H1 (cell line): ENCODE measurements around the gene STIM1.

ENCODE experiments used
- CEBPB ChIP-seq: IDR thresholded peaks from 2 replicates; pipeline ENCODE4 v1.6.1; 2012; ENCODE audit warnings: low read depth, low read length
- RBBP5 ChIP-seq: IDR thresholded peaks from 2 replicates; pipeline ENCODE4 v1.7.1; 2012; ENCODE audit warnings: low read depth, mild to moderate bottlenecking, inconsistent platforms, low read length, moderate library complexity, borderline replicate concordance
- TF ChIP-seq, protein P1 (sequence below), 3 experiments: IDR thresholded peaks; 1 replicate in 2 of 3; 2 replicates in 1 of 3; pipeline versions ENCODE4 v1.5.1 to v1.6.1; 2011; ENCODE audit warnings: low read length in 3 of 3, mild to moderate bottlenecking in 3 of 3, inconsistent platforms in 2 of 3, low read depth in 1 of 3, moderate library complexity in 1 of 3; ENCODE audit not compliant: insufficient read depth in 1 of 3; ENCODE audit errors: control extremely low read depth in 1 of 3

DNA sequence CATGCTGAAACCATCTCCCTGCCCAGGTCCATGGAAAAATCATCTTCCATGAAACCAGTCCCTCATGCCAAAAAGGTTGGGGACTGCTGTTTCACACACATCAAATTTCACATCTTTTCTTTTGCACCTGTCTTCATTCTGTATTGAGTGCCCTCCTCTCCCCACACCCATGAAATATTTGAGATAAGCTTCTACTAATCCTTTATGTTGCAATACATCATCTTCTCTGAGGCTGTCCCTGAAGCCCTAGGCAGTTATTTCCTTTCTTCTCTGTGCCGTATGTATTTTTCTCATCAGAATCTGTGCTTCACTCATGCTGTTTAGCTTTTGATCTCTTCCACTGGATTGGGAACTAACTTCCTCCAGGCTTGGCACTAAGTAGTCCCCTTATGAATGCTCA is 199.2 kb downstream of the STIM1 start:
- TF ChIP-seq, protein P1, sequence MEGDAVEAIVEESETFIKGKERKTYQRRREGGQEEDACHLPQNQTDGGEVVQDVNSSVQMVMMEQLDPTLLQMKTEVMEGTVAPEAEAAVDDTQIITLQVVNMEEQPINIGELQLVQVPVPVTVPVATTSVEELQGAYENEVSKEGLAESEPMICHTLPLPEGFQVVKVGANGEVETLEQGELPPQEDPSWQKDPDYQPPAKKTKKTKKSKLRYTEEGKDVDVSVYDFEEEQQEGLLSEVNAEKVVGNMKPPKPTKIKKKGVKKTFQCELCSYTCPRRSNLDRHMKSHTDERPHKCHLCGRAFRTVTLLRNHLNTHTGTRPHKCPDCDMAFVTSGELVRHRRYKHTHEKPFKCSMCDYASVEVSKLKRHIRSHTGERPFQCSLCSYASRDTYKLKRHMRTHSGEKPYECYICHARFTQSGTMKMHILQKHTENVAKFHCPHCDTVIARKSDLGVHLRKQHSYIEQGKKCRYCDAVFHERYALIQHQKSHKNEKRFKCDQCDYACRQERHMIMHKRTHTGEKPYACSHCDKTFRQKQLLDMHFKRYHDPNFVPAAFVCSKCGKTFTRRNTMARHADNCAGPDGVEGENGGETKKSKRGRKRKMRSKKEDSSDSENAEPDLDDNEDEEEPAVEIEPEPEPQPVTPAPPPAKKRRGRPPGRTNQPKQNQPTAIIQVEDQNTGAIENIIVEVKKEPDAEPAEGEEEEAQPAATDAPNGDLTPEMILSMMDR (IDR thresholded peaks at IDR 0.05; ENCODE audit: control extremely low read depth in 1 of 3, insufficient read depth in 1 of 3, low read depth in 1 of 3, low read length in 3 of 3): no peak
- TF ChIP-seq RBBP5 (no peak), CEBPB (no peak)
